ENCODE measurements around the gene DHODH.

DNA sequence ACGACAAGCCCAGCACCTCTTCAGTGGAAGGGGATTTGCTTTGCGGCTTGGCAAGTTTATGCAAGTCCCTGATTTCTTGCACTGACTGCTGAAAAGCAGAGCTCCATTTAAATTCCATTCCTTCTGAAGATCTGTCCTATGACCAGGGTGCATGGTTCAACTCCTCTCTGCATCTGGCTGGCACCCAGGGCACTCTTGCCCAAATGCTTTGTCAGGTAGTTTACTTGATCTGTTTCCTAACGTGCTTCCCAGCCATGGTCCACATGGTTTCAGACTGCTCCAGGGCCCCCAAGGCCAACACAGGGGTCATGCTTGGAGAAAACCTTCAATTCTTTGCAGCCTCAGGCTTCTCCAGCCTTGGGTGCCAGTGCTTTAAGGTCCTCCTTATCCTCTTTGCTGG is 34.5 kb downstream of the DHODH start:
- no peak for TF ChIP-seq RCOR2 (CRISPR knock-in tag; IDR thresholded peaks at IDR 0.05)
- TF ChIP-seq POLR2AphosphoS5 (IDR thresholded peaks at IDR 0.05; ENCODE audit: low read depth, low read length) = no peak
- TF ChIP-seq, protein P1, sequence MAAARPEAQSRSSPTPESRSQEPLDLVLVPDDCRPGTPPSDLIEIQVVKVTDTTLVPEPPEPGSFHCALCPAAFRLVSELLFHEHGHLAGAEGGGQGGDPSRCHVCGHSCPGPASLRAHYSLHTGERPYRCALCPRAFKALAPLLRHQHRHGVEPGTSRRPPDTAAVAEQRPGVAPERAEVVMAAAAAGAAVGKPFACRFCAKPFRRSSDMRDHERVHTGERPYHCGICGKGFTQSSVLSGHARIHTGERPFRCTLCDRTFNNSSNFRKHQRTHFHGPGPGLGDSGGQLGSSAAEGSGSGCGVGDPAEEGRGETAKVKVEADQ (CRISPR knock-in tag; IDR thresholded peaks at IDR 0.05; ENCODE audit: borderline replicate concordance) = no peak
- TF ChIP-seq LCORL (IDR thresholded peaks at IDR 0.05) = no peak
- TF ChIP-seq LCORL (CRISPR knock-in tag; IDR thresholded peaks at IDR 0.05) = 0 out of 2 replicates have a peak, but pooled peaks have one; percentile 3
- TF ChIP-seq ZNF18 (CRISPR knock-in tag; IDR thresholded peaks at IDR 0.05; ENCODE audit: insufficient replicate concordance) = no peak
- TF ChIP-seq MYC (CRISPR knock-in tag; IDR thresholded peaks at IDR 0.05; ENCODE audit: borderline replicate concordance) = no peak
- no peak for TF ChIP-seq UBTF (CRISPR knock-in tag; IDR thresholded peaks at IDR 0.05)
